ENCODE data around the gene HTRA3.
A peak's percentile ranks its signal among the peaks of the same experiment; 100 is the strongest.

GRCh38 chr4:8278421-8279287, 9.1 kb downstream of the HTRA3 start:
- TF ChIP-seq POLR2A (IDR thresholded peaks at IDR 0.05; ENCODE audit: low read depth, low read length), result no peak
- TF ChIP-seq MAFK (IDR thresholded peaks at IDR 0.05; ENCODE audit: low read depth, low read length), result no peak
- TF ChIP-seq, protein P1, sequence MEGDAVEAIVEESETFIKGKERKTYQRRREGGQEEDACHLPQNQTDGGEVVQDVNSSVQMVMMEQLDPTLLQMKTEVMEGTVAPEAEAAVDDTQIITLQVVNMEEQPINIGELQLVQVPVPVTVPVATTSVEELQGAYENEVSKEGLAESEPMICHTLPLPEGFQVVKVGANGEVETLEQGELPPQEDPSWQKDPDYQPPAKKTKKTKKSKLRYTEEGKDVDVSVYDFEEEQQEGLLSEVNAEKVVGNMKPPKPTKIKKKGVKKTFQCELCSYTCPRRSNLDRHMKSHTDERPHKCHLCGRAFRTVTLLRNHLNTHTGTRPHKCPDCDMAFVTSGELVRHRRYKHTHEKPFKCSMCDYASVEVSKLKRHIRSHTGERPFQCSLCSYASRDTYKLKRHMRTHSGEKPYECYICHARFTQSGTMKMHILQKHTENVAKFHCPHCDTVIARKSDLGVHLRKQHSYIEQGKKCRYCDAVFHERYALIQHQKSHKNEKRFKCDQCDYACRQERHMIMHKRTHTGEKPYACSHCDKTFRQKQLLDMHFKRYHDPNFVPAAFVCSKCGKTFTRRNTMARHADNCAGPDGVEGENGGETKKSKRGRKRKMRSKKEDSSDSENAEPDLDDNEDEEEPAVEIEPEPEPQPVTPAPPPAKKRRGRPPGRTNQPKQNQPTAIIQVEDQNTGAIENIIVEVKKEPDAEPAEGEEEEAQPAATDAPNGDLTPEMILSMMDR (conservative IDR thresholded peaks at IDR 0.05; ENCODE audit: low read depth, low read length), result no peak
- TF ChIP-seq, protein P2, sequence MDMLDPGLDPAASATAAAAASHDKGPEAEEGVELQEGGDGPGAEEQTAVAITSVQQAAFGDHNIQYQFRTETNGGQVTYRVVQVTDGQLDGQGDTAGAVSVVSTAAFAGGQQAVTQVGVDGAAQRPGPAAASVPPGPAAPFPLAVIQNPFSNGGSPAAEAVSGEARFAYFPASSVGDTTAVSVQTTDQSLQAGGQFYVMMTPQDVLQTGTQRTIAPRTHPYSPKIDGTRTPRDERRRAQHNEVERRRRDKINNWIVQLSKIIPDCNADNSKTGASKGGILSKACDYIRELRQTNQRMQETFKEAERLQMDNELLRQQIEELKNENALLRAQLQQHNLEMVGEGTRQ (IDR thresholded peaks at IDR 0.05; ENCODE audit: low read depth, low read length), result peak; percentile 41; the same call in 1 of the 2 replicates
- no peak for TF ChIP-seq SMC3 (IDR thresholded peaks at IDR 0.05; ENCODE audit: low read depth, low read length)
- TF ChIP-seq NFE2L2 (IDR thresholded peaks at IDR 0.05; ENCODE audit: low read depth, low read length), result no peak

All from IMR-90 (cell line).